ENCODE data around the gene HSD17B2.

- TF ChIP-seq CTCF (IDR thresholded peaks at IDR 0.05; ENCODE audit: low read depth, low read length, poor library complexity, severe bottlenecking), result no peak
- no peak for TF ChIP-seq EZH2phosphoT487 (IDR thresholded peaks at IDR 0.05; ENCODE audit: borderline replicate concordance, low read length)
Observed at GRCh38 chr16:82043680-82044584, 8.9 kb downstream of the HSD17B2 start.
